NCI-H2227 (cell line): Measurements from ENCODE around the gene GPATCH3.
"Not testable (repeated sequence)": the region's sequence is repeated elsewhere in the genome, so short reads cannot be mapped to it uniquely, and the experiment has no call there.

Experiments used
- DNase-seq: peaks from one replicate; lab custom pipeline; 2025; ENCODE audit not compliant: unreplicated experiment; lab: John Stamatoyannopoulos, UW

The GPATCH3 gene

DNA sequence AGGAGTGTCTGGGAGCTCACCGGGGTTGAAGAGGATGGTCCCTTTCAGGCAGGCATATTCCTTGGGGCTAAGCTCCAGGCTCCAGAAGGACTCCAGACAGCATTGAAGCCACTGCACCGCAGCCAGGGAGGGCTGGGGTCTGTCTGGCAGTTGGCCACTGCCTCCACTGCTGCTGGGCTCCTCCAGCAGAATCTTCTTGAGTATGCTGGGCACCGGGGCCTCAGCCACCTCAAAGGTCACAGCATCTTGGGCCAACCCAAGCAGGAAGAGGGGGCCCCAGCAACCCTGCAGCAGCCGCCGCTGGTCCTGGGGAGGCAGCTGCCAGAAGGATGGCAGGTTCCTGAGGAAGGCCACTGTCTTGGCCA, 13.1 kb upstream of the GPATCH3 start:
- DNase-seq, result no peak

GRCh38 chr1:26912147-26912490, 11.9 kb upstream of the GPATCH3 start:
- DNase-seq, result no peak

GRCh38 chr1:26911399-26912146, 11.3 kb upstream of the GPATCH3 start:
- no peak for DNase-seq

GRCh38 chr1:26910343-26911160, 10.3 kb upstream of the GPATCH3 start:
- no peak for DNase-seq

- DNase-seq, result no peak
These were observed 9.7 kb upstream of the GPATCH3 start for GRCh38 chr1:26909951-26910342.

DNA sequence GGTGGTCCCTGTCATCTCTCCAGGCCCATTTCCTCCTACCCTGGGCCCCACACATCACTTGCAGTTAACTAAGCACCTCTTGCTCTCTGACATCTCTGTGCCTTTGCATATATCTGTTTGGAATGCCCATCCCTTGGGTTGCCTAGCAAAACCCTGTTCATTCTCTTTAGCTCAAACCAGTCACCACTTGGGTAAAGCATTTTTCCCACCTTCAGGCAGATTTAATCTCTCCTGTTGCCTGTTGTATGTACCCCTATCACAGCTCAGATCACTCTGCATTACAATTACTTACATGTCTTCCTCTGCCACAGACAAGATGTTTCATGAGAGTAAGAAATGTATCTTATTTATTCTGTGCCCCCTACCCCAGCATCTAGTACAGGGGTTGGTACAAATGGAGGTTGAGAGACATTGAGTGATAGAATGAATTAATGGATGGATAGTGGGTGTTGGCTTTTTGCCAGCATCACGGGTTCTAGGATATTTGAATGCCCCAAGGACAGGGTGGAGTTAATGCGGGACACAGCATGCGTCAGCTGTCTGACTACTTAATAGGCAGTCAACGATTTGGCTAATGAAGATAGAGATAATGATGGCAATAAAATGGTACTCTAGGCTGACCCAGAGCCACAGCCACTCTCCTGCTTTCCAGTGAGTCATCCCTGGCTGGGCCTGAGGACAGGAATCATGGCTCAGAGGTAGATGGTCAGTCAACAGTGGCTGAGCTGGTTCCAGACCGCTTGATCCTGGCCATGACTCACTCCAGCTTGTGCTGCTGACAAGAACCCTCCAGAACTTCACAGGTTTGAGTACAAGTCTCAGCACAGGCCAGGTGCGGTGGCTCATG, 7.0 kb upstream of the GPATCH3 start:
- no peak for DNase-seq

GRCh38 chr1:26900815-26901511, 696 bp upstream of the GPATCH3 start:
- DNase-seq, result no peak

GRCh38 chr1:26897351-26897750, 2.9 kb downstream of the GPATCH3 start:
- no peak for DNase-seq

GRCh38 chr1:26894263-26894662, 6.0 kb downstream of the GPATCH3 start:
- no peak for DNase-seq

DNA sequence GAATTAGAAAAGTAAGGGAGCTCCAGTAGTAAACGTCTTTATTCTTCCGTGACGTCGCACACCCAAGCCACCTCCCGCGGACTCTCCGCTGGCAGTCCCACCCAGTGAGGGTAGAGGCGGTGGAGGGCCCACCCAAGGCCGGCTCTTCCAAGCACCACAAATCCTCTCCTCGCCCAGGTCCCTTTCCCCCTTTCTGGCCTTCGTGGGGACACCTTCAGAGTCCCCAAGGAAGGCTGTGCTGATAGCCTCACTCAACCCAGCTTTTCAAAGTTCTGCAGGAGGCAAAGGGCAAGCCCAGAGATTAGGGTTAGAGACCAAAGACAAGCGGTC, 9.8 kb downstream of the GPATCH3 start:
- no peak for DNase-seq

- peak; percentile 88 for DNase-seq
These were observed 10.5 kb downstream of the GPATCH3 start, which contains the start of gene GPN2 for GRCh38 chr1:26889551-26890466. TSS of gene GPN2 (minus strand) at chr1:26890283. CDS start at chr1:26890096, 187 bp downstream.

- DNase-seq, result no peak
These were observed 12.0 kb downstream of the GPATCH3 start for GRCh38 chr1:26888231-26888630.

GRCh38 chr1:26887125-26887524, 13.1 kb downstream of the GPATCH3 start:
- peak; percentile 27 for DNase-seq

DNA sequence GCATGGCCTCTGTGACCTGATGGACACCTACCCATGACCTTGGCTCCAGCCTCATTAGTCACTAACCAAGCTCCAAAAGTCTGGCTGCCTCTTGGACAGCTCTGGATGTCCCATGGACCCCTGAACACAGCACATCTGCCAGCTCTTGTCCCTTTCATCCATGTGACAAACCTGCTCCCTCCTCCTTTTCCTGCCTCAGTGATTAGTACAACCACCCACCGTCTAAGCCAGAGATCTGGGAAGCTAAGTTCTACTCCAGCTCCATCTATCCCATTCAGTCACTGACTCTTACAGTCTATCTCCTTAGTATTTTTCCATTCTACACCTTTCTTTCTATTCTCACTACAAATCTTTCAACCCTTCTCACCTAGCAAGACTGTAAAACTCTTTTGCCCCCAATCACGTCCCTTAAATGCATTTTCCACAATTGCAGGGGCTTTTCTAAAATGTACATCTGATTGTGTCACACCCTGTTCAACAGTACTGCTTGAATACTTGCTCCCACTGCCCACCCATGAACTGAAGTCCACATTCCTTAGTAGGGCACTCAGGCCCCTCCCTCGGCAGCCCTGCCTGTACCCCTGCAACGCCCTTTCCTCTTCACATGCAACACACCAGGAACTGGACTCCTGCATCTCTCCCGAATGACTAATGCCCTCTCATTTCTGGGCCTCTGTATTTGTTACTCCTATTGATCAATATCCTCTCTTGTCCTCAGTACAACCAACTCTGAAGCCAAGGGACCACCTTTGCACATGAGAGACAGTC, 17.4 kb downstream of the GPATCH3 start:
- no peak for DNase-seq

- not testable (repeated sequence) for DNase-seq
These were observed 18.7 kb downstream of the GPATCH3 start for GRCh38 chr1:26881611-26882010.

- no peak for DNase-seq
These were observed 20.5 kb downstream of the GPATCH3 start for GRCh38 chr1:26879793-26880192.

- no peak for DNase-seq
These were observed 22.9 kb downstream of the GPATCH3 start for GRCh38 chr1:26877326-26877725.

- peak; percentile 54 for DNase-seq
These were observed 25.4 kb downstream of the GPATCH3 start for GRCh38 chr1:26874896-26875295.

DNA sequence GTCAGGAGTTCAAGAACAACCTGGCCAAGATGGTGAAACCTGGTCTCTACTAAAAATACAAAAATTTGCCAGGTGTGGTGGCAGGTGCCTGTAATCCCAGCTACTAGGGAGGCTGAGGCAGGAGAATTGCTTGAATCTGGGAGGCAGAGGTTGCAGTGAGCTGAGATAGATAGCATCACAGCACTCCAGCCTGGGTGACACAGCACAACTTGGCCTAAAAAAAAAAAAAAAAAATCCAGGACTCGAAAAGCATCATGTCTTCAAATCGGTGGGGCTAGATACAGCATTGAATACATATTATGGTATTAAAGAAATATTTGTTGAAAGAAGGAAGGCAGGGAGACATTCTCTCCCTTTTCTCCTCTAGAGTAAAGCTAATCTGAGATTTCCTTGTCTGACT, 27.2 kb downstream of the GPATCH3 start:
- DNase-seq, result not testable (repeated sequence)
